ENCODE results near the gene FAM199X.

The FAM199X gene

GRCh38 chrX:104165894-104166734 is at the start of gene FAM199X:
FAM199X (plus strand) TSS chrX:104166453; CDS start chrX:104166786, 333 bp downstream.
- peak; percentile 72 for DNase-seq

- no peak for DNase-seq
Measured at GRCh38 chrX:104117759-104118158, 48.5 kb upstream of the FAM199X start.

- DNase-seq = peak; percentile 1
Measured at GRCh38 chrX:104118765-104119164, 47.5 kb upstream of the FAM199X start.

- DNase-seq = no peak
Measured at GRCh38 chrX:104122829-104123228, 43.4 kb upstream of the FAM199X start.

- DNase-seq = no peak
Measured at GRCh38 chrX:104126856-104127255, 39.4 kb upstream of the FAM199X start.

- DNase-seq = no peak
Measured at GRCh38 chrX:104130808-104131207, 35.4 kb upstream of the FAM199X start.

- no peak for DNase-seq
Measured at GRCh38 chrX:104134583-104135261, 31.5 kb upstream of the FAM199X start.

- DNase-seq = no peak
Measured at GRCh38 chrX:104135677-104136076, 30.6 kb upstream of the FAM199X start.

- DNase-seq = peak; percentile 26
Measured at GRCh38 chrX:104136241-104137019, 29.8 kb upstream of the FAM199X start.

- DNase-seq = no peak
Measured at GRCh38 chrX:104137496-104137895, 28.8 kb upstream of the FAM199X start.

GRCh38 chrX:104141087-104141760 is 25.0 kb upstream of the FAM199X start:
- no peak for DNase-seq

- DNase-seq = no peak
Measured at GRCh38 chrX:104151037-104151436, 15.2 kb upstream of the FAM199X start.

- peak; percentile 80 for DNase-seq
Measured at GRCh38 chrX:104156630-104157529, 9.4 kb upstream of the FAM199X start, which contains the start of gene SLC25A53. SLC25A53 (minus strand) TSS chrX:104157009; CDS start chrX:104105257, 51,752 bp downstream.

- DNase-seq = no peak
Measured at GRCh38 chrX:104166735-104167436, 633 bp downstream of the FAM199X start.

- no peak for DNase-seq
Measured at GRCh38 chrX:104168127-104168526, 1.9 kb downstream of the FAM199X start.

- DNase-seq = no peak
Measured at GRCh38 chrX:104172121-104172520, 5.9 kb downstream of the FAM199X start.

GRCh38 chrX:104172788-104173187 is 6.5 kb downstream of the FAM199X start:
- no peak for DNase-seq

GRCh38 chrX:104173841-104174240 is 7.6 kb downstream of the FAM199X start:
- no peak for DNase-seq

GRCh38 chrX:104183685-104184084 is 17.4 kb downstream of the FAM199X start:
- DNase-seq = no peak

- no peak for DNase-seq
Measured at GRCh38 chrX:104187931-104188330, 21.7 kb downstream of the FAM199X start.

- no peak for DNase-seq
Measured at GRCh38 chrX:104189837-104190236, 23.6 kb downstream of the FAM199X start.
